ENCODE results near the gene FGD2. TPM values are rescaled to one million over a fixed set of nuclear protein-coding genes. Genes with fewer than 3 reads are reported as not detected.

FGD2 gene
- total and polyA plus RNA-seq, 2 of the 4 experiments (the other 2 are of a cell fraction), result 0.07 TPM; not detected in 1

DNA sequence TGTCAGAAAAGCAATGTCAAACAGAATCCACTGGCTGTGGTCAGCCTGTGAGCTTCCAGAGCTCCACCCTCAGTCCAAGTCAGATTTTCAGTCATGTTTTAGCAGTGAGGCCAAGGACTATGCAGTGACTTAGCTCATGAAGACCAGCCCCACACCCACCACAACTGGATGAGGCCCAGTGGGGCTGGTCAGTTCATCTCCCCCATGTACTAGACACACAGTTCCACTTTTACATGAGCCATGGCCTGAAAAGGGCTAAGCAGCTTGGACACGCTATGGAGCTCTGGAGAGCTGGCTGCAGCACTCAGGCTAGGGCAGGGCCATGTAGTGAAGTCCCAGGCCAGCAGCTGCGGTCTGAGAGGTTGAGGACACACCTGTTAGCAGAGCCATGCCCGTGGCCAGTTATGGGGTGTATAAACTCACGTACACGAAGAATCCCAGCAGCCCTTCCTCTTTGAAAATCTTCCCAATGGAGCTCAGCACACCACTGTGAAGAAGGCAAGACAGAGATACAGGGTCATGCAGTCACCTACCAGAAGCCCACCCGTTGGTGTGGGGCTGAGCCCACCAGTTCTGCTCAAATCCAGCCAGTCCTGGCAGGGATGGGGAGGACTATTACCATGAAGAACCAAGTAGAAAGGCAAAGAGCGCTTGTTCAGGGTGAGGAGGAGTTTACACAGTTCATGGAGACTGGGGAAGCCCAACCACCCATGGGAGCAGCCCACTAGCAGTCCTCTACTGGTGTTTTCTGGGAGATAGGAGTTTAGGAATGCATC lies 30.0 kb upstream of the FGD2 start:
- ChIA-PET POLR2A (ENCODE audit: unreplicated experiment) (no interaction called here), CTCF (no interaction called here)
- H3K79me1 ChIP-seq (ENCODE audit: low read depth in 1 of 2, low read length in 2 of 2), result peaks cover 68 to 76% of the 10 kb centered on the region in 2 experiments
- intact Hi-C loops (cut with micrococcal nuclease) (no loop called here), in situ Hi-C loops (cut with MboI; ENCODE audit: low sequenced_read_pairs) (no loop called here), dilution Hi-C loops (cut with HindIII; ENCODE audit: low sequenced_read_pairs, unreplicated experiment) (no loop called here)
- no TSS peak for BruUV-seq (replicated peaks)
- peaks cover 55% of the 10 kb centered on the region for H4K20me1 ChIP-seq (ENCODE audit: insufficient read depth, low read length)
- H3K4ac ChIP-seq (ENCODE audit: low read depth, low read length), result no peak overlapping the region
- H2BK20ac ChIP-seq (ENCODE audit: low read depth, low read length), result no peak overlapping the region
- H2AK9ac ChIP-seq (replicated peaks; ENCODE audit: low read depth, low read length, poor library complexity), result no peak overlapping the region
- H2BK120ac ChIP-seq (ENCODE audit: low read depth, low read length), result no peak overlapping the region
- H2BK5ac ChIP-seq (ENCODE audit: low read depth, low read length, poor library complexity, severe bottlenecking), result no peak overlapping the region
- H3K4me1 ChIP-seq (ENCODE audit: control insufficient read depth, insufficient read depth, low read length), result no peaks in the 10 kb centered on the region; the same call in 1 of the 2 replicates
- H2AK5ac ChIP-seq (ENCODE audit: low read depth, low read length), result no peak overlapping the region
- no peak for ATAC-seq (ENCODE audit: low read depth)
- H3K14ac ChIP-seq (replicated peaks; ENCODE audit: low read depth, low read length), result no peak overlapping the region
- 100% methylated on average over 2 of the region's 7 CpGs; no CpG with 5 or more reads in 1 of the 2 experiments for WGBS, 2 experiments (ENCODE audit: extremely low coverage in 2 of 2, insufficient read length in 1 of 2)
- H4K91ac ChIP-seq (ENCODE audit: insufficient read depth, low read depth, low read length), result no peak overlapping the region
- H4K8ac ChIP-seq (ENCODE audit: low read depth in 2 of 2, low read length in 2 of 2), result no peak overlapping the region
- no peak overlapping the region for H4K5ac ChIP-seq (ENCODE audit: low read depth, low read length)
- H3K18ac ChIP-seq (ENCODE audit: low read depth, low read length), result no peak overlapping the region
- no peak overlapping the region for H2BK15ac ChIP-seq (ENCODE audit: low read depth, low read length)
- no peak overlapping the region for H3K4me3 ChIP-seq (ENCODE audit: insufficient read depth, low read depth, low read length)
- H2AFZ ChIP-seq (replicated peaks; ENCODE audit: low read length, poor library complexity), result no peak overlapping the region
- no peak overlapping the region for H3K56ac ChIP-seq (ENCODE audit: extremely low read depth, insufficient read depth, low read length)
- H3K9ac ChIP-seq (ENCODE audit: low read depth, low read length), result no peak overlapping the region
- H3K27ac ChIP-seq (ENCODE audit: insufficient read depth, low read length), result no peak overlapping the region
- H3K9me1 ChIP-seq (ENCODE audit: insufficient read depth, low read length), result no peaks in the 10 kb centered on the region; the same call in 1 of the 2 replicates
- H3K36me3 ChIP-seq (ENCODE audit: control insufficient read depth, insufficient read depth, low read length), result peaks cover 84% of the 10 kb centered on the region
- no peak overlapping the region for H3K23ac ChIP-seq (ENCODE audit: low read depth, low read length)
- TF ChIP-seq MXI1 (IDR thresholded peaks at IDR 0.05; ENCODE audit: borderline replicate concordance, low read depth, low read length) (no peak), CHD1 (IDR thresholded peaks at IDR 0.05; ENCODE audit: low read depth, low read length) (no peak), RCOR1 (IDR thresholded peaks at IDR 0.05; ENCODE audit: insufficient replicate concordance, low read length) (no peak), BHLHE40 (IDR thresholded peaks at IDR 0.05; ENCODE audit: low read depth, low read length) (no peak), FOS (IDR thresholded peaks at IDR 0.05; ENCODE audit: low read depth, low read length) (no peak), CEBPB (IDR thresholded peaks at IDR 0.05; ENCODE audit: low read depth, low read length) (no peak), RFX5 (IDR thresholded peaks at IDR 0.05; ENCODE audit: low read depth, low read length) (no peak), RAD21 (IDR thresholded peaks at IDR 0.05; ENCODE audit: low read length) (no peak), SMC3 (IDR thresholded peaks at IDR 0.05; ENCODE audit: low read depth, low read length) (no peak)
- TF ChIP-seq, protein P1, sequence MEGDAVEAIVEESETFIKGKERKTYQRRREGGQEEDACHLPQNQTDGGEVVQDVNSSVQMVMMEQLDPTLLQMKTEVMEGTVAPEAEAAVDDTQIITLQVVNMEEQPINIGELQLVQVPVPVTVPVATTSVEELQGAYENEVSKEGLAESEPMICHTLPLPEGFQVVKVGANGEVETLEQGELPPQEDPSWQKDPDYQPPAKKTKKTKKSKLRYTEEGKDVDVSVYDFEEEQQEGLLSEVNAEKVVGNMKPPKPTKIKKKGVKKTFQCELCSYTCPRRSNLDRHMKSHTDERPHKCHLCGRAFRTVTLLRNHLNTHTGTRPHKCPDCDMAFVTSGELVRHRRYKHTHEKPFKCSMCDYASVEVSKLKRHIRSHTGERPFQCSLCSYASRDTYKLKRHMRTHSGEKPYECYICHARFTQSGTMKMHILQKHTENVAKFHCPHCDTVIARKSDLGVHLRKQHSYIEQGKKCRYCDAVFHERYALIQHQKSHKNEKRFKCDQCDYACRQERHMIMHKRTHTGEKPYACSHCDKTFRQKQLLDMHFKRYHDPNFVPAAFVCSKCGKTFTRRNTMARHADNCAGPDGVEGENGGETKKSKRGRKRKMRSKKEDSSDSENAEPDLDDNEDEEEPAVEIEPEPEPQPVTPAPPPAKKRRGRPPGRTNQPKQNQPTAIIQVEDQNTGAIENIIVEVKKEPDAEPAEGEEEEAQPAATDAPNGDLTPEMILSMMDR (conservative IDR thresholded peaks at IDR 0.05; ENCODE audit: low read depth, low read length), result no peak
- TF ChIP-seq, protein P2, sequence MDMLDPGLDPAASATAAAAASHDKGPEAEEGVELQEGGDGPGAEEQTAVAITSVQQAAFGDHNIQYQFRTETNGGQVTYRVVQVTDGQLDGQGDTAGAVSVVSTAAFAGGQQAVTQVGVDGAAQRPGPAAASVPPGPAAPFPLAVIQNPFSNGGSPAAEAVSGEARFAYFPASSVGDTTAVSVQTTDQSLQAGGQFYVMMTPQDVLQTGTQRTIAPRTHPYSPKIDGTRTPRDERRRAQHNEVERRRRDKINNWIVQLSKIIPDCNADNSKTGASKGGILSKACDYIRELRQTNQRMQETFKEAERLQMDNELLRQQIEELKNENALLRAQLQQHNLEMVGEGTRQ (IDR thresholded peaks at IDR 0.05; ENCODE audit: low read depth, low read length), result no peak
- no peaks in the 10 kb centered on the region for H3K27me3 ChIP-seq (ENCODE audit: control insufficient read depth, insufficient read depth, low read length)
- no peak overlapping the region for H3K4me2 ChIP-seq (ENCODE audit: low read depth, low read length)
- no peaks in the 10 kb centered on the region for H3K9me3 ChIP-seq (ENCODE audit: control insufficient read depth, insufficient read depth, low read length)
- no peak for DNase-seq
